CD4-positive, alpha-beta T cell (primary cell): ENCODE results near the gene RGS4. TPM values are rescaled to one million over a fixed set of nuclear protein-coding genes. Genes with fewer than 3 reads are reported as not detected.

Experiments used
- ATAC-seq: fragments of 200-7000 bp; cut with Tn5 transposase; one replicate; pipeline ENCODE4 v1.10.0; 2022; ENCODE audit warnings: mild to moderate bottlenecking; ENCODE audit not compliant: poor library complexity
- CTCF ChIA-PET: fragments of 350-600 bp; sonication (Branson Sonifier 250); formaldehyde crosslinking; loops from one replicate; lab custom pipeline; 2021; ENCODE audit warnings: antibody characterized with exemption, inconsistent platforms; lab: Charles Lee
- POLR2A ChIA-PET: fragments of 350-600 bp; sonication (Branson Sonifier 250); formaldehyde crosslinking; loops from one replicate; lab custom pipeline; 2021; ENCODE audit warnings: antibody characterized with exemption, inconsistent platforms; lab: Charles Lee
- DNase-seq, 14 experiments: peaks; one replicate each; pipeline ENCODE4 v3.0.0-alpha.2; 2013 to 2020; ENCODE audit warnings: mixed read lengths in 2 of 14
- H3K27ac ChIP-seq, 2 donors: one replicate each; pipeline versions ENCODE4 v1.5.1 to v1.7.0; 2013; ENCODE audit warnings: low read length in 2 of 2, low read depth in 1 of 2, mild to moderate bottlenecking in 1 of 2
- H3K27me3 ChIP-seq, 2 experiments: 1 replicate in 1 of 2; 2 replicates in 1 of 2; pipeline versions ENCODE4 v1.6.1 to v1.7.0; 2013; ENCODE audit warnings: low read length in 2 of 2, control low read depth in 1 of 2, mild to moderate bottlenecking in 1 of 2, moderate library complexity in 1 of 2; ENCODE audit not compliant: insufficient read depth in 2 of 2, control insufficient read depth in 1 of 2
- H3K36me3 ChIP-seq: one replicate; pipeline ENCODE4 v1.6.1; 2013; ENCODE audit warnings: low read length, control low read depth; ENCODE audit not compliant: insufficient read depth
- H3K4me1 ChIP-seq: one replicate; pipeline ENCODE4 v1.6.1; 2013; ENCODE audit warnings: low read length, control low read depth; ENCODE audit not compliant: insufficient read depth
- H3K4me3 ChIP-seq: one replicate; pipeline ENCODE4 v1.5.1; 2013; ENCODE audit warnings: mild to moderate bottlenecking, low read length, moderate library complexity
- H3K9me3 ChIP-seq, 2 experiments: 1 replicate in 1 of 2; 2 replicates in 1 of 2; pipeline versions ENCODE4 v1.6.1 to v1.7.0; 2013; ENCODE audit warnings: low read length in 2 of 2, mild to moderate bottlenecking in 2 of 2, control low read depth in 1 of 2, moderate library complexity in 1 of 2; ENCODE audit not compliant: control insufficient read depth in 1 of 2, insufficient read depth in 1 of 2
- H3K27ac Mint-ChIP-seq: one replicate; pipeline ENCODE4 v1.8.0; 2020; ENCODE audit warnings: mixed read lengths
- H3K27me3 Mint-ChIP-seq: one replicate; pipeline ENCODE4 v1.8.0; 2021; ENCODE audit warnings: mixed read lengths
- H3K36me3 Mint-ChIP-seq: one replicate; pipeline ENCODE4 v1.8.0; 2021; ENCODE audit warnings: low read depth, mixed read lengths
- H3K4me1 Mint-ChIP-seq: one replicate; pipeline ENCODE4 v1.8.0; 2021; ENCODE audit warnings: low read depth, mixed read lengths
- H3K4me3 Mint-ChIP-seq: one replicate; pipeline ENCODE4 v1.8.0; 2020; ENCODE audit warnings: mild to moderate bottlenecking, mixed read lengths
- H3K9me3 Mint-ChIP-seq: one replicate; pipeline ENCODE4 v1.8.0; 2020; ENCODE audit warnings: mixed read lengths
- CTCF ChIP-seq: fragments of 200-600 bp; IDR thresholded peaks from one replicate; pipeline ENCODE4 v1.8.0; 2022; ENCODE audit warnings: antibody characterized with exemption, mild to moderate bottlenecking
- intact Hi-C, 2 experiments: fragments of 100-400 bp; cut with DNase I in 1 of 2; cut with micrococcal nuclease in 1 of 2; formaldehyde crosslinking; loops; one replicate each; pipeline versions ENCODE4 v1.15.1 to v1.9.0; 2023 to 2025; cut with DNase I, micrococcal nuclease
- total RNA-seq, 174 experiments: library from RNA in 2 of 174; stranded (reverse) in 2 of 174; gene quantifications; one replicate each; pipeline ENCODE4 v1.2.3 and lab custom pipeline; 2021 to 2026

RGS4 gene
- total RNA-seq, 2 experiments from 2014 or later, result not detected

GRCh38 chr1:163055531-163055930, 13.6 kb upstream of the RGS4 start:
- Mint-ChIP-seq H3K9me3 (no peaks in the 10 kb centered on the region), H3K27ac (no peak overlapping the region), H3K4me3 (no peak overlapping the region), H3K4me1 (no peaks in the 10 kb centered on the region), H3K36me3 (no peaks in the 10 kb centered on the region), H3K27me3 (peaks cover 29% of the 10 kb centered on the region)
- intact Hi-C loops, result no loop called here
- Histone ChIP-seq H3K36me3 (no peaks in the 10 kb centered on the region), H3K4me3 (no peak overlapping the region), H3K27me3 (peaks cover 0 to 7% of the 10 kb centered on the region in 2 experiments), H3K4me1 (no peaks in the 10 kb centered on the region), H3K9me3 (no peaks in the 10 kb centered on the region), H3K27ac (no peak overlapping the region)
- ATAC-seq, result no peak
- ChIA-PET POLR2A (no interaction called here), CTCF (no interaction called here)
- no peak for TF ChIP-seq CTCF
- no peak for DNase-seq

GRCh38 chr1:163056831-163057230, 12.3 kb upstream of the RGS4 start:
- no peak for DNase-seq
- no peak overlapping the region for H3K27ac ChIP-seq
- peaks cover 29% of the 10 kb centered on the region for H3K27me3 Mint-ChIP-seq
- TF ChIP-seq CTCF, result no peak
- ChIA-PET CTCF (no interaction called here), POLR2A (no interaction called here)
- H3K4me1 ChIP-seq, result no peaks in the 10 kb centered on the region
- H3K27ac Mint-ChIP-seq, result no peak overlapping the region
- no peaks in the 10 kb centered on the region for H3K36me3 Mint-ChIP-seq
- no peaks in the 10 kb centered on the region for H3K36me3 ChIP-seq
- H3K4me1 Mint-ChIP-seq, result no peaks in the 10 kb centered on the region
- no peak for ATAC-seq
- intact Hi-C loops, result no loop called here
- H3K9me3 ChIP-seq, result no peaks in the 10 kb centered on the region
- no peak overlapping the region for H3K4me3 ChIP-seq
- H3K4me3 Mint-ChIP-seq, result no peak overlapping the region
- H3K9me3 Mint-ChIP-seq, result no peaks in the 10 kb centered on the region
- H3K27me3 ChIP-seq, result peaks cover 0 to 7% of the 10 kb centered on the region in 2 experiments

GRCh38 chr1:163060343-163061007, 8.7 kb upstream of the RGS4 start:
- Mint-ChIP-seq H3K4me1 (no peaks in the 10 kb centered on the region), H3K27me3 (peaks cover 23% of the 10 kb centered on the region), H3K27ac (no peak overlapping the region), H3K36me3 (no peaks in the 10 kb centered on the region), H3K9me3 (no peaks in the 10 kb centered on the region), H3K4me3 (no peak overlapping the region)
- DNase-seq (no peak), ATAC-seq (no peak)
- Histone ChIP-seq H3K4me3 (no peak overlapping the region), H3K9me3 (no peaks in the 10 kb centered on the region), H3K27me3 (peaks cover 0 to 1% of the 10 kb centered on the region in 2 experiments), H3K36me3 (no peaks in the 10 kb centered on the region), H3K27ac (no peak overlapping the region), H3K4me1 (no peaks in the 10 kb centered on the region)
- CTCF ChIA-PET, result no interaction called here
- TF ChIP-seq CTCF, result no peak
- POLR2A ChIA-PET, result no interaction called here
- intact Hi-C loops, result no loop called here
